ENCODE data around the gene KLRD1.
"Not testable (repeated sequence)": the region's sequence is repeated elsewhere in the genome, so short reads cannot be mapped to it uniquely, and the experiment has no call there.

DNA sequence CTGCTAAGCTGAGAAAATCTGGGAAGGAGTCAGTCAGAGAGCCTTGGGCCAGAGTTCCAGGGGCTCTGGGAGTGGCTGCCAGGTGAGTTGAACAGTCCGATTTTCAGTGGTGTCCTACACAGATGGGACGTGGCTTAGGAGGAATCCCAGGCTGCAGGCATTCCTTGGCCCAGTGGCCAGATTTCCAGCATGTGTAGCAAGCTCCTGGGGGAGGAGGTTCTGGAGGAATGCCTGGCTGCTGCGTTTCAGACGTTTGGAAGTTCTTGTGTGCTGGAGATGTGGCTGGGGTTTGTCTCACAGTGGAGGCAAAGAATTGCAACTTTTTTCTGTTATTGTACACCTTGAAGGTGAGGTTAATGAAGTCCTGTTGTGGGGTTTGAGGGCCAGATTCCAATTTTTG lies 28.5 kb downstream of the KLRD1 start:
- TF ChIP-seq, protein P1, sequence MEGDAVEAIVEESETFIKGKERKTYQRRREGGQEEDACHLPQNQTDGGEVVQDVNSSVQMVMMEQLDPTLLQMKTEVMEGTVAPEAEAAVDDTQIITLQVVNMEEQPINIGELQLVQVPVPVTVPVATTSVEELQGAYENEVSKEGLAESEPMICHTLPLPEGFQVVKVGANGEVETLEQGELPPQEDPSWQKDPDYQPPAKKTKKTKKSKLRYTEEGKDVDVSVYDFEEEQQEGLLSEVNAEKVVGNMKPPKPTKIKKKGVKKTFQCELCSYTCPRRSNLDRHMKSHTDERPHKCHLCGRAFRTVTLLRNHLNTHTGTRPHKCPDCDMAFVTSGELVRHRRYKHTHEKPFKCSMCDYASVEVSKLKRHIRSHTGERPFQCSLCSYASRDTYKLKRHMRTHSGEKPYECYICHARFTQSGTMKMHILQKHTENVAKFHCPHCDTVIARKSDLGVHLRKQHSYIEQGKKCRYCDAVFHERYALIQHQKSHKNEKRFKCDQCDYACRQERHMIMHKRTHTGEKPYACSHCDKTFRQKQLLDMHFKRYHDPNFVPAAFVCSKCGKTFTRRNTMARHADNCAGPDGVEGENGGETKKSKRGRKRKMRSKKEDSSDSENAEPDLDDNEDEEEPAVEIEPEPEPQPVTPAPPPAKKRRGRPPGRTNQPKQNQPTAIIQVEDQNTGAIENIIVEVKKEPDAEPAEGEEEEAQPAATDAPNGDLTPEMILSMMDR (IDR thresholded peaks at IDR 0.05; ENCODE audit: poor library complexity) = not testable (repeated sequence)
- not testable (repeated sequence) for TF ChIP-seq EZH2phosphoT487 (IDR thresholded peaks at IDR 0.05; ENCODE audit: low read depth, severe bottlenecking, unreplicated experiment)
